Astrocyte of the cerebellum (primary cell): Measurements from ENCODE around the gene RAB3A.

ENCODE experiments used
- DNase-seq: peaks from one replicate; pipeline ENCODE4 v3.0.0-alpha.2; 2011; ENCODE audit warnings: low read depth
- H3K4me3 ChIP-seq: 2 replicates; pipeline ENCODE4 v1.5.1; 2011; ENCODE audit warnings: mild to moderate bottlenecking, low read depth, low read length, moderate library complexity
- in situ Hi-C: cut with HindIII; loops from 2 replicates; pipeline ENCODE4 v1.10.0; 2017; ENCODE audit warnings: low sequenced_read_pairs
- TF ChIP-seq, protein P1 (sequence below): IDR thresholded peaks from 2 replicates; pipeline ENCODE4 v1.5.1; 2012; ENCODE audit warnings: low read length, low read depth, moderate library complexity, mild to moderate bottlenecking; ENCODE audit errors: missing control alignments

RAB3A gene

DNA sequence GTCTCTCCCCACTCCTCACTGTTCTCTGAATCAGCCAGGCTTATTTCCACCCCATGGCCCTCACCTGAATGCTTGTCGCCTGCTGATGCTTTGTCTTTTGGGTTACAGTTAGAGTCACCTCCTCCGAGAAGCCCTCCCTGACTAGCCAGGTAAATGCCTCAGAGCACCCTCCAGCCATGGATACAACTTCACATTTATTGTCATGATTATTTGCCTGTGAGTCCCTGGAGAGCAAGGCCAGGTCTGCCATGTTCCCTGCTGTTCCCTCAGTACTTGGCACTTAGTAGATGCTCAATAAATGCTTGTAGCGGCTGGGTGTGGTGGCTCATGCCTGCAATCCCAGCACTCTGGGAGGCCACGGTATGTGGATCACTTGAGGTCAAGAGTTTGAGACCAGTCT is 26.1 kb upstream of the RAB3A start:
- in situ Hi-C loops: loop anchor here (5.0 kb wide), 1 partner anchor 68 kb away; no protein-coding TSS in a partner anchor
- DNase-seq: no peak

DNA sequence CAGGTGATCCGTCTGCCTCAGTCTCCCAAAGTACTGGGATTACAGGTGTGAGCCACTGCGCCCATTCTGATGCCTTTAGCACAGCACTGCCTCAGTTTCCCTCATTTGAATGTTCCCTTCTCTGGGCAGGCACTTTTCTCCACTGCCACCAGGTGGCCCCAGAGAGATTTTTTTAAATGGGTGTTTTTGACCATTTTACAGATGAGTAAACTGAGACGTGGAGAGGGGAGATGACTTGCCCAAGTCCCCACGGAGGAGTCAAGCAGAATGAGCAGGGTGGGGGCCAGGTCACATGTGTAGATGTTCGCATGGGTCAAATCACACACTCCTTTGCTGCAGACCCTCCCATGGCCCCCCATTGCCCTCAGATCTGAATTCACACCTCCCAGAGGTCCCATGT is 25.6 kb upstream of the RAB3A start:
- in situ Hi-C loops: no loop called here
- TF ChIP-seq, protein P1, sequence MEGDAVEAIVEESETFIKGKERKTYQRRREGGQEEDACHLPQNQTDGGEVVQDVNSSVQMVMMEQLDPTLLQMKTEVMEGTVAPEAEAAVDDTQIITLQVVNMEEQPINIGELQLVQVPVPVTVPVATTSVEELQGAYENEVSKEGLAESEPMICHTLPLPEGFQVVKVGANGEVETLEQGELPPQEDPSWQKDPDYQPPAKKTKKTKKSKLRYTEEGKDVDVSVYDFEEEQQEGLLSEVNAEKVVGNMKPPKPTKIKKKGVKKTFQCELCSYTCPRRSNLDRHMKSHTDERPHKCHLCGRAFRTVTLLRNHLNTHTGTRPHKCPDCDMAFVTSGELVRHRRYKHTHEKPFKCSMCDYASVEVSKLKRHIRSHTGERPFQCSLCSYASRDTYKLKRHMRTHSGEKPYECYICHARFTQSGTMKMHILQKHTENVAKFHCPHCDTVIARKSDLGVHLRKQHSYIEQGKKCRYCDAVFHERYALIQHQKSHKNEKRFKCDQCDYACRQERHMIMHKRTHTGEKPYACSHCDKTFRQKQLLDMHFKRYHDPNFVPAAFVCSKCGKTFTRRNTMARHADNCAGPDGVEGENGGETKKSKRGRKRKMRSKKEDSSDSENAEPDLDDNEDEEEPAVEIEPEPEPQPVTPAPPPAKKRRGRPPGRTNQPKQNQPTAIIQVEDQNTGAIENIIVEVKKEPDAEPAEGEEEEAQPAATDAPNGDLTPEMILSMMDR: peak; percentile 39
- DNase-seq: no peak
- H3K4me3 ChIP-seq: no peak overlapping the region

More for the DNA sequence above, 26.1 kb upstream of the RAB3A start:
- TF ChIP-seq, protein P1: no peak
- H3K4me3 ChIP-seq: no peak overlapping the region

DNA sequence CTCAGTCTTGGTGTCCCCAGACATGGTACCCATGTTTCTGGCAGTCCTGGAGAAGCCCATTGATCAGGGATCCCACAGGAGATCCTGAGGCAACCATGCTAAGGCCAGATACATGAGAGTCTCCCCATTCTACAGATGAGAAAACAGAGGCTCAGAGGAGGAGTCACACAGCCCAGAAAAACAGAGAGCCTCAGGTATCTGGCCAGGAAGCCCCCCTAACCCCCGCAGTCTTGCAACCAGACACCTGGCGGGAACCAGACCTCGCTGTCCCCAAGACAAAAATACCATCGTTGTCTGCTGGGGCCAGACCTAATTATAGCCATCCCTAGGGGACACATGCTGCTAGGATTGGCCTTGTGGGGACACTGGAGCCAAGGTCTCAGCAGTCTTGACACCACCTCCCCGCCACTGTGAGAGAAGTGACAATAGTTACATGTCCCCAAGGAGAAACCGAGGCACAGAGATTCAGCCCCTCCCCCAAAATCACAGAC is 24.0 kb upstream of the RAB3A start:
- TF ChIP-seq, protein P1: no peak
- no peak for DNase-seq
- in situ Hi-C loops: no loop called here
- H3K4me3 ChIP-seq: no peak overlapping the region

DNA sequence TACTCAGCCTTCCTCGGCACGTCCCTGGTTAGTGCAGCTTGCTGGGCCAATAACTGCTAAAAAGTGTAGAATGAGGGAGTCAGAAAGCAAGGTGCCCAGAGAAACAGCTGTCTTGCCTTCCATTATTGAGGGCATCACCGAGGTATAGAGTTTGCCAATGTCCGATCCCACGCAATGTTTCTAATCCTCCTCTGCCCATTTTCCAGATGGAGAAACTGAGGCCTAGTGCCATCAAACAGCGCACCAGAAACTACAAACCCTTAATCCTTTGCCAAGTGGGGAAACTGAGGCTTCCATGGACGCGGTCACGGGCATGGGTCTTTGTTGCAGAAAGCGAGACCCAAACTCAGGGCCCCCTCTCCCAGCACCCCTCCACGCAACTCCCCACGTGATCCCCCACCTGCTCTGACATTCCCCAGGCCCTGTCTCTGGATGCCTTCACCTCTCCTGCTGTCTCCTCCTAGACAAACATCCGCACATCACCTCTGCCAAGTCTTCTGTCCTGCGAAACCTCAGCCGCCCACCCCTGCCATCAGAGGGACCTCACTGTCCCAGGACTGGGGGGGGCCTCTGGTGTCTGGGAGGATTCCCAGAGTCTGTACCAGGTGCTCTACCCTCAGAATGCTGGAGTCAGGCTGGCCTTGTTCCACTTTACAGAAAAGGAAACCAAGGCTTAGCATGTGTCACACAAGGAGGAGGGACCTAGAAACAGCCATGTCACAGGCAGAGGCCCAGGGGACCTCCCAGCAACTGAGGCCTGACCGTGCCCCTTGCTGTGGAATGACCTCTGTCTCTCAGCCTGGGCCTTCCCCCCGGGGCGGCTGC is 23.3 kb upstream of the RAB3A start:
- DNase-seq: no peak
- TF ChIP-seq, protein P1: no peak
- no peak overlapping the region for H3K4me3 ChIP-seq
- in situ Hi-C loops: no loop called here

DNA sequence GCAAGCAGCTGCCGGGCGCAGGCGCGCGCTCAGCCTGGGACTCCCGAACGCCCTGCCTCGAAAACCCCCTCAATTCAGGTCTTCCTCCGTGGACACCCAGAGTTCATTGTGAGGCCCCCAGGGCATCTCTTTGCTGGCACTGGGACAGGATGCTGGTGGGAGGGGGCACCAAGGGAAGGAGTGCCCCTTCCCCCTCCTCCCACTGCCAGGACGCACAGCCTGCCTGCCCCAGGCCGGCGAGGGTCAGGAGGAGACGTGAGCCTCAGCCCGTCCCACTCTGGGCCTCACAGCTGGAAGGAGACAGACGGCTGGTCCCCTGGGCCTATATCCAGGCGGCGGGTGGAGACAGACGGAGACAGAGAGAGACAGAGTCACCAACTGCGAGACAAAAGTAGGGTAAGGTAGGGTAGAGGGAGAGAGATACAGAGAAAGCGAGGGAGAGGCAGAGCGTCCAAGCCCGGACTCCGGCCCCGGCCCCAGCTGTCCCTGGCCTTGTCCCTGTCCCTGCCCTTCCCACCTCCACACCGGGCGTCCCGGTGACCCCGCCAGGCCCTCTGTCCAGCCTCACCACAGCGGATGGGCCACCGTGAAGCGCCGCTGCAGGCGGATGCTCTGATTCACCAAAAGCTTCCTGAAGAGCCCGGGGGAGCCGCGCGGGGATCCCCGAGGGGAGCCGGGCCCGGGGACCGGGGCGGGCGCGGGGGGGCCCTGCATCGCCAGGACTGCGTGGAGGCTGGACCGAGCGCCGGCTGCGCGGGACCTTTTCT is 22.0 kb upstream of the RAB3A start, which contains the start of gene PDE4C:
Gene PDE4C, minus strand, starts transcription at position 737 of the 767 bp plus-strand sequence. Its CDS starts 23 bp downstream, at position 714.
- in situ Hi-C loops: no loop called here

DNA sequence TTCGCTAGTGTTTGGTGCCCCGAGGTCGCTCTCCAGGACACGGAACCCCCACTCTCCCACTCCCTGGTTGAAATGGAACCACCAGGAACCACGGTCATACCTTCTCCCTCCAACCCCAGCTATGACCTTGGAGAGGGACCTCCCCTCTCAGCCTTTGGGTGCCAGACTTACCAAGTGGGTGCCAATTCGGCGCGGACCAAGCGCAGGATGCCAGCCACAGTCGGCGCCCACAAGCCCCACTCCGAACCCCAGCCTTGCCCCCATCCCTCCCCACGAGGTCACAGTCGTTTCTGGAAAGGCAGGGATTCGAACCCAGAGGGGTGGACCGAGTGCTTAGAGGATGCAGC is 21.5 kb upstream of the RAB3A start:
- in situ Hi-C loops: no loop called here
- TF ChIP-seq, protein P1: no peak
- no peak overlapping the region for H3K4me3 ChIP-seq
- DNase-seq: no peak

More for the DNA sequence above, 22.0 kb upstream of the RAB3A start, which contains the start of gene PDE4C:
- TF ChIP-seq, protein P1: no peak
- DNase-seq: no peak
- H3K4me3 ChIP-seq: no peak within 1 kb of the TSS
